ENCODE data around the gene TPGS1. TPM values are rescaled to one million over a fixed set of nuclear protein-coding genes. Genes with fewer than 3 reads are reported as not detected.

Gene TPGS1
- total and polyA plus RNA-seq, 2 of the 8 experiments (the other 6 are each of a cell fraction or from before 2014, with no cell fraction given) = 9.1 to 10.6 TPM

DNA sequence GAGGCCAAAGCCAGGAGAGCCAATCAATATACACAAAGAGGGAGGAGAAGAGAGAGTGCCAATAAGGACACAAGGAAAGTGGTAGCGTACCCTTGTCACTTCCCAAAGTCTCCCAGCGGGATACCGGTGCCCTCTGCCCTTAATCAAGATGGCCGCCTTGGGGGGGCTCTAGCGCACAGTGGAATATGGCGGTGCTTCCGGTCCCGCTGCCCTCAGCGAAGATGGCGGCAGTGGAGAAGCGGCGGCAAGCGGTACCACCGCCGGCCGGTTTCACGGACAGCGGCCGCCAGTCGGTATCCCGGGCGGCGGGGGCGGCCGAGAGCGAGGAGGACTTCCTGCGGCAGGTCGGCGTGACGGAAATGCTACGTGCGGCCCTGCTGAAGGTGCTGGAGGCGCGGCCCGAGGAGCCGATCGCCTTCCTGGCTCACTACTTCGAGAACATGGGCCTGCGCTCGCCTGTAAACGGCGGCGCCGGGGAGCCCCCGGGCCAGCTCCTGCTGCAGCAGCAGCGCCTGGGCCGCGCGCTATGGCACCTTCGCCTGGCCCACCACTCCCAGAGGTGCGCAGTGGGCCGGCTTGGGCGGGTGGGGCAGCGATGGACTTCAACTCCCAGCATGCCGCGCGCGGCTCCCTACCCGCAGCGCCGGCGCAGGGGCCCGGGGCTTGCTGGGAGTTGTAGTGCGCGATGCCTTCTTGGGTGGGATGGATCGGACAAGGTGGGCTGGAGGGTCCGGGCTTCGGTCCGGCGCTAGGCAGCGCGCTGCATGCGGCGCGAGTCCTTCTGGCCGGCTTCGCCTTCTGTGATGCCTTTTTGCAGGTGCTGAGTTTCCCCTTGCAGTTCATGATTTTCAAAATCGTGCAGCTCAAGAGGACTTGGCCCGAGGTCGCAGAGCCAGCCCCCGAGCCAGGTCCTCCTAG lies at the start of gene TPGS1 (continued):
- TF ChIP-seq, protein P1, sequence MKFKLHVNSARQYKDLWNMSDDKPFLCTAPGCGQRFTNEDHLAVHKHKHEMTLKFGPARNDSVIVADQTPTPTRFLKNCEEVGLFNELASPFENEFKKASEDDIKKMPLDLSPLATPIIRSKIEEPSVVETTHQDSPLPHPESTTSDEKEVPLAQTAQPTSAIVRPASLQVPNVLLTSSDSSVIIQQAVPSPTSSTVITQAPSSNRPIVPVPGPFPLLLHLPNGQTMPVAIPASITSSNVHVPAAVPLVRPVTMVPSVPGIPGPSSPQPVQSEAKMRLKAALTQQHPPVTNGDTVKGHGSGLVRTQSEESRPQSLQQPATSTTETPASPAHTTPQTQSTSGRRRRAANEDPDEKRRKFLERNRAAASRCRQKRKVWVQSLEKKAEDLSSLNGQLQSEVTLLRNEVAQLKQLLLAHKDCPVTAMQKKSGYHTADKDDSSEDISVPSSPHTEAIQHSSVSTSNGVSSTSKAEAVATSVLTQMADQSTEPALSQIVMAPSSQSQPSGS (IDR thresholded peaks at IDR 0.05; ENCODE audit: low read length) = no peak
- TF ChIP-seq RAD21 (IDR thresholded peaks at IDR 0.05 in 1 of 2, conservative IDR thresholded peaks at IDR 0.05 in 1 of 2; ENCODE audit: low read depth in 2 of 2, low read length in 2 of 2) (no peak), GABPA (IDR thresholded peaks at IDR 0.05; ENCODE audit: borderline replicate concordance, insufficient read depth, low read length) (peak; percentile 79), TBP (IDR thresholded peaks at IDR 0.05; ENCODE audit: low read depth, low read length) (peak; percentile 59; the same call in 1 of the 2 replicates), RBBP5 (IDR thresholded peaks at IDR 0.05; ENCODE audit: borderline replicate concordance, low read depth, low read length) (peak; percentile 77; the same call in 1 of the 2 replicates), PHF8 (conservative IDR thresholded peaks at IDR 0.05; ENCODE audit: low read depth, low read length) (peak; percentile 72), CEBPB (IDR thresholded peaks at IDR 0.05; ENCODE audit: low read depth, low read length) (no peak), TAF7 (optimal IDR thresholded peaks at IDR 0.05; ENCODE audit: borderline replicate concordance, low read depth, low read length) (no peak), KDM5A (IDR thresholded peaks at IDR 0.05; ENCODE audit: low read length) (peak; percentile 72), BACH1 (IDR thresholded peaks at IDR 0.05; ENCODE audit: low read length) (no peak), YY1 (IDR thresholded peaks at IDR 0.05; ENCODE audit: low read depth, low read length) (peak; percentile 100), MAFK (IDR thresholded peaks at IDR 0.05; ENCODE audit: low read depth, low read length) (no peak), CHD2 (IDR thresholded peaks at IDR 0.05; ENCODE audit: low read length) (0 out of 2 replicates have a peak, but pooled peaks have one; percentile 35), HDAC2 (IDR thresholded peaks at IDR 0.05; ENCODE audit: borderline replicate concordance in 1 of 2, low read depth in 2 of 2, low read length in 2 of 2) (no peak), CTCF (IDR thresholded peaks at IDR 0.05; ENCODE audit: control extremely low read depth in 1 of 3, insufficient read depth in 1 of 3, low read depth in 1 of 3, low read length in 3 of 3) (peak in 1 of 3 experiments; percentile 9; a peak in 1 of 4 replicates), KDM1A (IDR thresholded peaks at IDR 0.05; ENCODE audit: borderline replicate concordance, low read length) (no peak), EGR1 (IDR thresholded peaks at IDR 0.05; ENCODE audit: borderline replicate concordance, low read depth, low read length) (no peak; the same call in 1 of the 2 replicates), ZNF274 (IDR thresholded peaks at IDR 0.05; ENCODE audit: borderline replicate concordance, extremely low read depth, low read length) (no peak)
